Smooth muscle cell (in vitro differentiated cells): Measurements from ENCODE around the gene ADCY3. TPM values are rescaled to one million over a fixed set of nuclear protein-coding genes. Genes with fewer than 3 reads are reported as not detected.

Experiments used
- DNase-seq: peaks from one replicate; lab custom pipeline; 2025; ENCODE audit not compliant: unreplicated experiment; lab: John Stamatoyannopoulos, UW
- H2AFZ ChIP-seq: fragments of 200-600 bp; sonication (generic); 2 replicates; pipeline ENCODE4 v1.6.0; 2016; ENCODE audit warnings: antibody characterized with exemption, low read depth, mild to moderate bottlenecking
- H3F3A ChIP-seq: fragments of 200-600 bp; sonication (generic); 2 replicates; pipeline ENCODE4 v1.6.0; 2017; ENCODE audit warnings: antibody characterized with exemption, low read depth
- H3K27ac ChIP-seq: fragments of 200-600 bp; sonication (generic); 2 replicates; pipeline ENCODE4 v1.5.1; 2016; ENCODE audit warnings: low read depth, mild to moderate bottlenecking
- H3K27me3 ChIP-seq: fragments of 200-600 bp; sonication (generic); 2 replicates; pipeline ENCODE4 v1.6.1; 2016; ENCODE audit warnings: low read depth, mild to moderate bottlenecking
- H3K36me3 ChIP-seq: fragments of 200-600 bp; sonication (generic); 2 replicates; pipeline ENCODE4 v1.5.1; 2016; ENCODE audit warnings: low read depth
- H3K4me1 ChIP-seq: fragments of 200-600 bp; sonication (generic); 2 replicates; pipeline ENCODE4 v1.5.1; 2016; ENCODE audit warnings: low read depth
- H3K4me2 ChIP-seq: fragments of 200-600 bp; sonication (generic); 2 replicates; pipeline ENCODE4 v1.6.0; 2016; ENCODE audit warnings: mild to moderate bottlenecking
- H3K4me3 ChIP-seq: fragments of 200-600 bp; sonication (generic); 2 replicates; pipeline ENCODE4 v1.5.1; 2016; ENCODE audit warnings: mild to moderate bottlenecking
- H3K79me2 ChIP-seq: fragments of 200-600 bp; sonication (generic); 2 replicates; pipeline ENCODE4 v1.6.0; 2016; ENCODE audit warnings: low read depth, mild to moderate bottlenecking
- H3K9ac ChIP-seq: fragments of 200-600 bp; sonication (generic); 2 replicates; pipeline ENCODE4 v1.6.0; 2016; ENCODE audit warnings: low read depth
- H3K9me3 ChIP-seq: fragments of 200-600 bp; sonication (generic); replicated peaks from 2 replicates; pipeline ENCODE4 v1.5.1; 2016; ENCODE audit warnings: low read depth
- H4K20me1 ChIP-seq: fragments of 200-600 bp; sonication (generic); 2 replicates; pipeline ENCODE4 v1.6.0; 2016; ENCODE audit warnings: low read depth
- CTCF ChIP-seq: fragments of 200-600 bp; sonication (generic); IDR thresholded peaks from 2 replicates; pipeline ENCODE4 v1.5.1; 2017; ENCODE audit warnings: borderline replicate concordance, mild to moderate bottlenecking, antibody characterized with exemption; ENCODE audit not compliant: insufficient read depth, poor library complexity, severe bottlenecking
- WGBS: methylation state at CpG from one replicate; pipeline ENCODE4 v1.1.7; 2016; ENCODE audit warnings: low lambda C conversion rate; 5-methylcytosine and 5-hydroxymethylcytosine counted together
- polyA plus RNA-seq: library from polyadenylated mRNA; unstranded; fragments of >200 nt; fragmentation: Nextera tagmentation; extraction: Ambion mirVana; gene quantifications from 2 replicates; pipeline ENCODE4 v1.2.1, GENCODE V29; 2016
- total RNA-seq: library from RNA; depleted of rRNA; stranded (reverse); fragments of >200 nt; gene quantifications from 2 replicates; pipeline ENCODE4 v1.2.3, GENCODE V29; 2014

The ADCY3 gene
- total and polyA plus RNA-seq, 2 experiments from 2014 or later = 20.8 to 41.7 TPM

GRCh38 chr2:24915175-24915574 lies 4.9 kb downstream of the ADCY3 start:
- Histone ChIP-seq H3K9me3 (no peaks in the 10 kb centered on the region), H3K27me3 (no peaks in the 10 kb centered on the region), H3K27ac (no peak overlapping the region), H3K36me3 (no peaks in the 10 kb centered on the region), H3K9ac (no peak overlapping the region), H3K79me2 (peaks cover 10% of the 10 kb centered on the region), H3F3A (no peaks in the 10 kb centered on the region), H3K4me2 (no peak overlapping the region), H3K4me1 (no peaks in the 10 kb centered on the region), H2AFZ (no peak overlapping the region), H4K20me1 (peaks cover 16% of the 10 kb centered on the region), H3K4me3 (no peak overlapping the region)
- TF ChIP-seq CTCF = no peak
- whole genome bisulfite sequencing = 92% methylated on average over 8 of the region's 8 CpGs
- no peak for DNase-seq

GRCh38 chr2:24914713-24915112 lies 5.3 kb downstream of the ADCY3 start:
- Histone ChIP-seq H3K4me2 (no peak overlapping the region), H4K20me1 (peaks cover 16% of the 10 kb centered on the region), H3K79me2 (peaks cover 10% of the 10 kb centered on the region), H3K4me3 (no peak overlapping the region), H3K9me3 (no peaks in the 10 kb centered on the region), H2AFZ (no peak overlapping the region), H3K36me3 (no peaks in the 10 kb centered on the region), H3K27ac (no peak overlapping the region), H3F3A (no peaks in the 10 kb centered on the region), H3K4me1 (no peaks in the 10 kb centered on the region), H3K27me3 (no peaks in the 10 kb centered on the region), H3K9ac (no peak overlapping the region)
- DNase-seq = no peak
- no peak for TF ChIP-seq CTCF
- WGBS = 96% methylated on average over 5 of the region's 5 CpGs

- peaks cover 16% of the 10 kb centered on the region for H4K20me1 ChIP-seq
- H3K27ac ChIP-seq = no peak overlapping the region
- no peaks in the 10 kb centered on the region for H3F3A ChIP-seq
- no peak overlapping the region for H3K4me2 ChIP-seq
- no peak overlapping the region for H3K9ac ChIP-seq
- H2AFZ ChIP-seq = no peak overlapping the region
- H3K4me3 ChIP-seq = no peak overlapping the region
- no peak for TF ChIP-seq CTCF
- no peaks in the 10 kb centered on the region for H3K4me1 ChIP-seq
- DNase-seq = no peak
- no peaks in the 10 kb centered on the region for H3K27me3 ChIP-seq
- H3K9me3 ChIP-seq = no peaks in the 10 kb centered on the region
- WGBS = 95% methylated on average over 9 of the region's 9 CpGs
- H3K36me3 ChIP-seq = no peaks in the 10 kb centered on the region
- H3K79me2 ChIP-seq = peaks cover 10% of the 10 kb centered on the region
These were observed 6.1 kb downstream of the ADCY3 start for GRCh38 chr2:24913911-24914310.

- H3K4me1 ChIP-seq = no peaks in the 10 kb centered on the region
- H4K20me1 ChIP-seq = peaks cover 16% of the 10 kb centered on the region
- WGBS = 91% methylated on average over 10 of the region's 10 CpGs
- H3K9me3 ChIP-seq = no peaks in the 10 kb centered on the region
- no peak overlapping the region for H3K4me3 ChIP-seq
- no peak for DNase-seq
- no peaks in the 10 kb centered on the region for H3K36me3 ChIP-seq
- H2AFZ ChIP-seq = no peak overlapping the region
- no peaks in the 10 kb centered on the region for H3F3A ChIP-seq
- no peak for TF ChIP-seq CTCF
- no peaks in the 10 kb centered on the region for H3K27me3 ChIP-seq
- H3K27ac ChIP-seq = no peak overlapping the region
- H3K4me2 ChIP-seq = no peak overlapping the region
- peaks cover 10% of the 10 kb centered on the region for H3K79me2 ChIP-seq
- H3K9ac ChIP-seq = no peak overlapping the region
These were observed 7.1 kb downstream of the ADCY3 start for GRCh38 chr2:24912986-24913385.
